Amniotic stem cell (primary cell): ENCODE results near the gene FNIP1.
"Not testable (repeated sequence)": the region's sequence is repeated elsewhere in the genome, so short reads cannot be mapped to it uniquely, and the experiment has no call there.

Experiments used
- DNase-seq: peaks from one replicate; lab custom pipeline; 2025; lab: John Stamatoyannopoulos, UW

Gene FNIP1

DNA sequence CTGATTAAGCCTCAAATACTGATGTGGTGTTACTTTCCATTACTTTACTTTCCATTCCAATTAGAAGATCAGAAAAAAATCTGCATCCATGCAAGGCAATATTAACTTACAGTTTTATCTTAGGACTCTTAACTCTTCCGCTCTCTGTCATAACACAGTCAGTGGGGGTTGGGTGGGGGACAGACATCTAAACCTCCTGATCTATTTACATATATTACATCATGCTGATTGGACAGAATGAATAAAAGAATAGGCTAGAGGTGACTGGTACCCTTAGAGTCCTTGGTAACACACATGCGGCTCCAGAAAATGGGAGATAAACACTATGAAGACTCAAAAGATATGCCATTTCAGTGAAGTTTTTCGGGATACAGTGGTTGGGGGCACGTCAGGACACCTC, 189.4 kb downstream of the FNIP1 start:
- no peak for DNase-seq

DNA sequence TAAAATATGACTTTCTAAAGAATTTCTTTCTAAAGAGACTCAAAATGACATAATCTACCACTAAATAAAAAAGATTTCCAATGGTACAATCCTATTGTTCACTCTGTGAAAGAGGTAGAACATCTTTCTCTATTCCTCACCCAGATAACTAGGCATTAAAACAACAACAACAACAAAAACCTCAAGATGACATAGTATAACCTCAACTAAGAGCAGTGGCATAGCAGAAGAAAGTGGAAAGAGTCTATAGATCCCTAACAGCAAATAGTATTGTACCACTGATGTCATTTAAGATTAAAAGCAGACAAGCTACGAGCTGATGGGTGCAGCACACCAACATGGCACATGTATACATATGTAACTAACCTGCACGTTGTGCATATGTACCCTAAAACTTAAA, 191.7 kb downstream of the FNIP1 start:
- DNase-seq: no peak

DNA sequence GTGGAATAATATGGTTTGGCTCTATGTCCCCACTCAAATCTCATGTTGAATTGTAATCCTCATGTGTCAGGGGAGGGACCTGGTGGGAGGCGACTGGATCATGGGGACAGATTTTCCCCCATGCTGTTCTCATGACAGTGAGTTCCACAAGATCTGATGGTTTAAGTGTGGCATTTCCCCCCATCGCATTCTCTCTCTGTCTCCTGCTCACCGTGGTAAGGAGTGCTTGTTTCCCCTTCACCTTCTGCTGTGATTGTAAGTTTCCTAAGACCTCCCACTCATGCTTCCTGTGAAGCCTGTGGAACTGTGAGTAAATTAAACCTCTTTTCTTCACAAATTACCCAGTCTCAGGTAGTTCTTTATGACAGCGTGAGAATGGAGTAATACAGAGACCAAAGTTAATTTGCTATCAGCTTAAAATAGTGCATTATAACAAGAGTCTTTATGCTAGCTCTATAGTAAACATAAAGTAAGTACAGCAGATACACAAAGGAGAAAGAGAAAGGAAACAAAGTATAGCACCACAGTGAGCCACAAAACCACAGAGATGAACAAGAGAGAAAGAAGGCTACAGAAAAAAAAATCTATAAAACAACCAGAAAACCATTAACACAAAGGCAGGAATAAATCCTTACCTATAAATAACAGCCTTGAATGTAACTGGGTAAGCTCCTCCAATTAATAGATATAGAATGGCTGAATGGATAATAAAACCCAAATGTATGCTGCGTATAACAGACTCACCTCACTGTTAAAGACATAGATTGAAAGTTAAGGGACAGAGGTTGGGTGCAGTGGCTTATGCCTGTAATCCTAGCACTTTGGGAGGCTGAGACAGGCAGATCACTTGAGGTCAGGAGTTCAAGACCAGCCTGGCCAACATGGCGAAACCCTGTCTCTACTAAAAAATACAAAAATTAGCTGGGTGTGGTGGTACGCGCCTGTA, 201.5 kb downstream of the FNIP1 start:
- no peak for DNase-seq

DNA sequence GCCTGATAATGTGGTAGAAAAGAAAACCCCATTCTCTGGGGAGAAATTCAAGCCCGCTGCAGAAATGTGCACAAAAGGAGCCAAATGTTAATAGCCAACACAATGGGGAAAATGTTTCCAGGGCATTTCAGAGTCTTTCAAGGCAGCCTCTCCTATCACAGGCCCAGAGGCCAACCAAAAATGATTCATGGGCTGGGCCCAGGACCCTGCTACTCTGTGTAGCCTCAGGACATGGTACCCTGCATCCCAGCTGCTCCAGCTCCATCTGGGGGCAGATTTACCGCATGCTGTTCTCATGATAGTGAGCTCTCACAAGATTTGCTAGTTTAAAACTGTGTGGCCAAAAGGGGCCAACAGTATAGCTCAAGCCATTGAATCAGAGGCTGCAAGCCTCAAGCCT, 202.9 kb downstream of the FNIP1 start:
- DNase-seq: no peak

DNA sequence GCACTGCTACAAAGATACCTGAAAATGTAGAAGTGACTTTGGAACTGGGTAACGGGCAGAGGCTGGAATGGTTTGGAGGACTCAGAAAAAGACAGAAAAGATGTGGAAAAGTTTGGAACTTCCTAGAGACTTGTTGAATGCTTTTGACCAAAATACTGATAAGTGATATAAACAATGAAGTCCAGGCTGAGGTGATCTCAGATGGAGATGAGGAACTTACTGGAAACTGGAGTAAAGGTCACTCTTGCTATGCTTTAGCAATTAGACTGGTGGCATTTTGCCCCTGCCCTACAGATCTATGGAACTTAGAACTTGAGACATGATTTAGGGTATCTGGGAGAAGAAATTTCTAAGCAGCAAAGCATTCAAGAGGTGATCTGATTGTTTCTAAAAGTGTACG, 203.4 kb downstream of the FNIP1 start:
- not testable (repeated sequence) for DNase-seq
